Common myeloid progenitor, CD34-positive (primary cell): Measurements from ENCODE around the gene PPP1R12A.
"Not testable (repeated sequence)": the region's sequence is repeated elsewhere in the genome, so short reads cannot be mapped to it uniquely, and the experiment has no call there.

ENCODE experiments used
- CTCF ChIA-PET: fragments of 350-600 bp; sonication (Branson Sonifier 250); formaldehyde crosslinking; loops from one replicate; lab custom pipeline; 2021; ENCODE audit warnings: antibody characterized with exemption; lab: Charles Lee
- POLR2A ChIA-PET: fragments of 350-600 bp; sonication (Branson Sonifier 250); formaldehyde crosslinking; loops from one replicate; lab custom pipeline; 2021; ENCODE audit warnings: antibody characterized with exemption; lab: Charles Lee
- DNase-seq, 3 donors: peaks; one replicate each; pipeline versions ENCODE4 v3.0.0 to v3.0.0-alpha.2; 2013
- H3K27ac ChIP-seq, 2 experiments: 1 replicate in 1 of 2; 2 replicates in 1 of 2; pipeline ENCODE4 v1.7.0; 2013; ENCODE audit warnings: inconsistent platforms in 2 of 2, low read length in 2 of 2, mild to moderate bottlenecking in 2 of 2, low read depth in 1 of 2, moderate library complexity in 1 of 2; ENCODE audit not compliant: severe bottlenecking in 2 of 2, insufficient read depth in 1 of 2, poor library complexity in 1 of 2
- H3K27me3 ChIP-seq, 5 experiments: replicated peaks in 2 of 5; 1 replicate in 3 of 5; 2 replicates in 2 of 5; pipeline versions ENCODE4 v1.6.1 to v1.7.0; 2013; ENCODE audit warnings: low read length in 4 of 5, mild to moderate bottlenecking in 2 of 5, moderate library complexity in 2 of 5, inconsistent platforms in 1 of 5; ENCODE audit not compliant: insufficient read depth in 5 of 5, control insufficient read depth in 4 of 5
- H3K36me3 ChIP-seq, 4 experiments: 1 replicate in 2 of 4; 2 replicates in 2 of 4; pipeline versions ENCODE4 v1.6.1 to v1.7.0; 2013; ENCODE audit warnings: low read length in 3 of 4, control low read depth in 1 of 4, mild to moderate bottlenecking in 1 of 4; ENCODE audit not compliant: control insufficient read depth in 4 of 4, insufficient read depth in 4 of 4
- H3K4me1 ChIP-seq, 4 experiments: 1 replicate in 3 of 4; 2 replicates in 1 of 4; pipeline versions ENCODE4 v1.6.1 to v1.7.1; 2013; ENCODE audit warnings: low read length in 3 of 4, mild to moderate bottlenecking in 3 of 4, control low read depth in 1 of 4, inconsistent platforms in 1 of 4, moderate library complexity in 1 of 4; ENCODE audit not compliant: control insufficient read depth in 4 of 4, insufficient read depth in 4 of 4; ENCODE audit errors: control extremely low read depth in 1 of 4
- H3K4me3 ChIP-seq, 7 experiments: 1 replicate in 4 of 7; 2 replicates in 3 of 7; pipeline versions ENCODE4 v1.5.1 to v1.7.0; 2013; ENCODE audit warnings: mild to moderate bottlenecking in 7 of 7, low read length in 6 of 7, moderate library complexity in 6 of 7, inconsistent platforms in 2 of 7, low read depth in 2 of 7, control low read depth in 1 of 7; ENCODE audit not compliant: insufficient read depth in 4 of 7, control insufficient read depth in 1 of 7; ENCODE audit errors: extremely low read depth in 1 of 7
- H3K9me3 ChIP-seq, 5 experiments: 1 replicate in 4 of 5; 2 replicates in 1 of 5; pipeline versions ENCODE4 v1.6.1 to v1.7.1; 2013; ENCODE audit warnings: low read length in 4 of 5, mild to moderate bottlenecking in 2 of 5, inconsistent platforms in 1 of 5, low read depth in 1 of 5, moderate library complexity in 1 of 5; ENCODE audit not compliant: control insufficient read depth in 4 of 5, insufficient read depth in 2 of 5; ENCODE audit errors: control extremely low read depth in 1 of 5
- WGBS: methylation state at CpG from one replicate; pipeline ENCODE4 v1.1.5; 2013; ENCODE audit not compliant: insufficient coverage; 5-methylcytosine and 5-hydroxymethylcytosine counted together

Gene PPP1R12A

DNA sequence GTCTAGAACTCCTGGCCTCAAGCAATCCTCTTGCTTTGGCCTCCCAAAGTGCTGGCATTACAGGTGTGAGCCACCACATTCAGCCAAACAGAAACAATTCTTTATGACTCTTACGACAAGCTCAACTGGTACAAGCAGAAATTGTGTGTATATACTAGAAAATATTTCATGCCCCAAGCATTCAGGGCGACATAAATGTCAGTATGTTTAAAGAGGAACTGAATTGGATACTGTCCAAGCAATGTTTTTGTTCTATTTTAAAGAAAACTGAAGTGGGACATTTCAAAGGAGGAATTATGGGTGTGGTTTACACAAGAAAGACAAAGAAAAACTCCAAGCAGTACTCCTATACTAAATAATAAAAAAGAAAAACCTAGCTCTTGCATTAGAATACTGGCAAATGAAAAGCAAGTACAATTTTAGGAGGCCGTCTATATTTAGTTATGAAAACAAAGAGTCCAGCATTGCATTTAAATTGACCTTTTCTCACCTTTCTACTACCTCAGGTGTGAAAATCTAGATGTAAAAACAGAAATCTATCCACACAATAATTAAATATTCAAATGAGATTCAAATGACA lies 48.9 kb downstream of the PPP1R12A start:
- no peak overlapping the region for H3K27ac ChIP-seq
- DNase-seq = peak in 2 of 3 donors; percentile 36 to 46
- H3K36me3 ChIP-seq = peaks cover 0 to 6% (median 0%) of the 10 kb centered on the region in 4 experiments
- ChIA-PET CTCF (interaction anchor here (0.6 to 1.7 kb wide), 5 partner anchors 9 to 301 kb away, joined by 3 to 7 read pairs (median 5); no protein-coding TSS in a partner anchor), POLR2A (no interaction called here)
- no peaks in the 10 kb centered on the region for H3K9me3 ChIP-seq
- H3K4me1 ChIP-seq = peaks cover 0 to 22% (median 11%) of the 10 kb centered on the region in 4 experiments
- H3K4me3 ChIP-seq = peak overlapping the region in 1 of 7 experiments; percentile 7
- WGBS = no CpG with 5 or more reads among the region's 3 CpGs
- no peaks in the 10 kb centered on the region for H3K27me3 ChIP-seq

DNA sequence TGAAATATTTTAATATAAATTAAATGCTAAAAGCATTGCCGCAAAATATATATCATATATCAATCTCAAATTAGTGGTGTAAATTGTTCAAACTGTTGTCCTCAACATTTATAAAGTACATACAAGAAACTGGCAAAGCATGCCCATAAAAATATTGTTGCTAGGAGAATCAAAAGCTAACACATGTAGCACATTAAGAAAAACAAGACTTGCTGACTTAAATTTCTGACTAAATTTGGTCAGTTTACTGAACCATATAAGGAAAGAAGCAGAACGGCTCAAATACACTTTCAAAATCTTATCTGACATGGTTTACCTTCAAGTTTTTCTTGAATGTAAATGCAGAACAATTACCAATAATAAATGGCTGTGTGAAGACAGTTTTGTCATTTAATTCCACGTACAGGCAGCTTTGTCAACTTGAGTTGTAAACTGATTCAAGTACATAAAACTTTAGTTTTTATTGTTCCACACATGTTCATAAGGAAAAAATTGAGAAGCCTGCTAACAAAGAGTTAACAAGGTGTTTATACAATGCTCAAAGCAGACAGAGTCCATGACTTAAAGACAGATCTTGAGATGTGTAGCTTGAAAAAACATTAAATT lies 50.4 kb downstream of the PPP1R12A start:
- no peak overlapping the region for H3K4me3 ChIP-seq
- ChIA-PET CTCF (interaction anchor here (0.7 to 1.1 kb wide), 4 partner anchors 10 to 303 kb away, joined by 3 read pairs; no protein-coding TSS in a partner anchor), POLR2A (no interaction called here)
- no peaks in the 10 kb centered on the region for H3K9me3 ChIP-seq
- peaks cover 0 to 22% (median 11%) of the 10 kb centered on the region in 4 experiments for H3K4me1 ChIP-seq
- peaks cover 0 to 6% (median 0%) of the 10 kb centered on the region in 4 experiments for H3K36me3 ChIP-seq
- DNase-seq = no peak
- no peak overlapping the region for H3K27ac ChIP-seq
- no CpG with 5 or more reads among the region's 3 CpGs for WGBS
- no peaks in the 10 kb centered on the region for H3K27me3 ChIP-seq

DNA sequence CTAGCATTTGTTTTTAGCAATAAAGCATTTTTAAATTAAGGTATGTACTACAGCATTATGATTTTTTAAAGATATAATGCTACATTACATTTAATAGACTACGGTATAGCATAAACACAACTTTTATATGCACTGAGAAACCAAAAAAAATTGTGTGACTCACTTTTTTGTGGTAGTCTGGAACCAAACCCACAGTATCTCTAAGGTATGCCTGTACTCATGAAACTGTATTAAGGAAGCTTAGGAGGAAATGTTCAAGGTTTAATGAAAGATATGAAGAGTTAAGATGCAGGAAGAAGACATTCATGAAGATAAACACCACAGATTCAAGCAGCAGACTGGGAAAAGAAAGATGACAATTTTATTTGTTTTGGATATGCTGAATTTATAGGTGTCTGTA lies 51.7 kb downstream of the PPP1R12A start:
- WGBS = no CpG with 5 or more reads among the region's 1 CpG
- peaks cover 0 to 19% (median 11%) of the 10 kb centered on the region in 4 experiments for H3K4me1 ChIP-seq
- H3K27ac ChIP-seq = no peak overlapping the region
- CTCF ChIA-PET = interaction anchor here (1.1 kb wide), 1 partner anchor 10 kb away, joined by 3 read pairs; no protein-coding TSS in a partner anchor
- POLR2A ChIA-PET = no interaction called here
- peak; percentile 14 to 84 (median 72) for DNase-seq
- no peak overlapping the region for H3K4me3 ChIP-seq
- peaks cover 0 to 6% (median 0%) of the 10 kb centered on the region in 4 experiments for H3K36me3 ChIP-seq
- no peaks in the 10 kb centered on the region for H3K27me3 ChIP-seq
- H3K9me3 ChIP-seq = no peaks in the 10 kb centered on the region

GRCh38 chr12:79881351-79881750 lies 53.5 kb downstream of the PPP1R12A start:
- no peak for DNase-seq
- Histone ChIP-seq H3K4me1 (peaks cover 0 to 18% (median 8%) of the 10 kb centered on the region in 4 experiments), H3K27ac (no peak overlapping the region), H3K36me3 (peaks cover 0 to 6% (median 0%) of the 10 kb centered on the region in 4 experiments), H3K9me3 (no peaks in the 10 kb centered on the region), H3K27me3 (no peaks in the 10 kb centered on the region), H3K4me3 (no peak overlapping the region)
- CTCF ChIA-PET = interaction anchor here (0.8 to 1.8 kb wide), 4 partner anchors 9 to 35 kb away, joined by 3 to 6 read pairs (median 3); no protein-coding TSS in a partner anchor
- POLR2A ChIA-PET = no interaction called here
- 100% methylated on average over 2 of the region's 2 CpGs for WGBS

GRCh38 chr12:79878506-79878905 lies 56.4 kb downstream of the PPP1R12A start:
- no CpG with 5 or more reads among the region's 4 CpGs for WGBS
- H3K27ac ChIP-seq, POLR2A ChIA-PET, H3K9me3 ChIP-seq, H3K4me1 ChIP-seq, H3K4me3 ChIP-seq, DNase-seq, CTCF ChIA-PET, H3K36me3 ChIP-seq, H3K27me3 ChIP-seq: not testable (repeated sequence)

DNA sequence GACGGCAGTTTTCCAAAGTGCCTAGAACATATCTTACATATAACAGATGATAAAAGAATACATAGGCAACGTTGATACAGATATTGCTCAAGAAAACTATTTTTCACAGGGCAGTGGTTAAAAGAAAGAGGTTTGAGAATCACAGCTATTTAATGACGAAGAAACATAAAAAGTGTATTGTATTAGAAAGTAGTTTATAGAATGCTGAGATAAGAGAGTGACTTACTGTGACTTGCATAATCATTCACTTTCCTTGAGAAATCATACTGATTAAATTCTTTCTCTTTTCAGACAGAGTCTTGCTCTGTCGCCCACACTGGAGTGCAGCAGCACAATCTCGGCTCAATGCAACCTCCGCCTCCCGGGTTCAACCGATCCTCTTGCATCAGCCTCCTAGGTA lies 57.7 kb downstream of the PPP1R12A start:
- no peaks in the 10 kb centered on the region for H3K9me3 ChIP-seq
- no peak overlapping the region for H3K4me3 ChIP-seq
- POLR2A ChIA-PET = interaction anchor here (0.5 kb wide), 1 partner anchor 162 kb away, joined by 4 read pairs; no protein-coding TSS in a partner anchor
- DNase-seq = no peak
- CTCF ChIA-PET = interaction anchor here (1.2 to 1.6 kb wide), 2 partner anchors 9 to 310 kb away, joined by 3 to 7 read pairs; no protein-coding TSS in a partner anchor
- H3K27ac ChIP-seq = no peak overlapping the region
- H3K4me1 ChIP-seq = peaks cover 0 to 7% (median 5%) of the 10 kb centered on the region in 4 experiments
- H3K27me3 ChIP-seq = no peaks in the 10 kb centered on the region
- peaks cover 0 to 6% (median 2%) of the 10 kb centered on the region in 4 experiments for H3K36me3 ChIP-seq
- WGBS = 100% methylated on average over 3 of the region's 8 CpGs

DNA sequence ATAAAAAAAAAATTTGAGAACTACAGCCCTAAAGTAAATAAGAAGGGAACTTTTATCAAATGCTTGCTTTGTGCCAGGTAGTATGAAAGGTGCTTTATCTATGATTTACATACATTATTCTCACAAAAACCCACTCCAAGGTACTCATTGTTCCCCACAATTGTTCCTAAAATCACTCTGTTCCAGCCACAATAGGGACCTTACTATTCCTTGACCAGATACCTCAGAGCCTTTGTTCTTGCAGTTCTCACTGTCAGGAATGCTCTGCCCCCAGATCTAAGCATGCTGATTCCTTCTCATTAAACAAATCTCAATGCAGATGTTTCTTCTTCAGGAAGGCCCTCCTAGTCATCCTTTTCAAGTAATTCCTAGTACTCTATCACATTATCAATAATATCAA lies 60.2 kb downstream of the PPP1R12A start:
- no peak for DNase-seq
- H3K4me1 ChIP-seq = peaks cover 0 to 10% (median 5%) of the 10 kb centered on the region in 4 experiments
- no peak overlapping the region for H3K27ac ChIP-seq
- POLR2A ChIA-PET = no interaction called here
- CTCF ChIA-PET = no interaction called here
- H3K9me3 ChIP-seq = no peaks in the 10 kb centered on the region
- H3K36me3 ChIP-seq = peaks cover 0 to 19% (median 7%) of the 10 kb centered on the region in 4 experiments
- H3K4me3 ChIP-seq = no peak overlapping the region
- no peaks in the 10 kb centered on the region for H3K27me3 ChIP-seq
